DMS53 treated with DMSO at 0.1 percent for 48 hours (cell line): ENCODE measurements around the gene GPR137.
A peak's percentile ranks its signal among the peaks of the same experiment; 100 is the strongest.
"Not testable (repeated sequence)": the region's sequence is repeated elsewhere in the genome, so short reads cannot be mapped to it uniquely, and the experiment has no call there.

Experiments
- DNase-seq: peaks from one replicate; lab custom pipeline; 2025; ENCODE audit not compliant: unreplicated experiment; lab: John Stamatoyannopoulos, UW

The GPR137 gene

GRCh38 chr11:64284962-64285884, at the start of gene GPR137:
TSS of gene GPR137 (plus strand) at chr11:64285848. CDS start at chr11:64286525, 677 bp downstream.
- DNase-seq: peak; percentile 68

GRCh38 chr11:64237484-64237951, 48.1 kb upstream of the GPR137 start:
- DNase-seq: peak; percentile 98

- DNase-seq: peak; percentile 71
These were observed 47.6 kb upstream of the GPR137 start for GRCh38 chr11:64238076-64238475.

GRCh38 chr11:64238999-64239398, 46.6 kb upstream of the GPR137 start:
- DNase-seq: no peak

GRCh38 chr11:64239662-64240434, 45.8 kb upstream of the GPR137 start:
- DNase-seq: no peak

GRCh38 chr11:64240435-64241240, 45.0 kb upstream of the GPR137 start, which contains the start of gene FKBP2:
TSS of gene FKBP2 (plus strand) at chr11:64241095. CDS start at chr11:64242388, 1,293 bp downstream.
- DNase-seq: peak; percentile 90

GRCh38 chr11:64241241-64241490, 44.5 kb upstream of the GPR137 start:
- no peak for DNase-seq

- peak; percentile 87 for DNase-seq
These were observed 43.9 kb upstream of the GPR137 start for GRCh38 chr11:64241491-64242374.

GRCh38 chr11:64243236-64243854, 42.3 kb upstream of the GPR137 start:
- no peak for DNase-seq

- DNase-seq: no peak
These were observed 41.5 kb upstream of the GPR137 start for GRCh38 chr11:64244107-64244506.

- DNase-seq: no peak
These were observed 40.7 kb upstream of the GPR137 start for GRCh38 chr11:64244966-64245365.

GRCh38 chr11:64245401-64245796, 40.2 kb upstream of the GPR137 start:
- DNase-seq: peak; percentile 39

- DNase-seq: peak; percentile 51
These were observed 39.6 kb upstream of the GPR137 start for GRCh38 chr11:64245797-64246620.

GRCh38 chr11:64246621-64246870, 39.1 kb upstream of the GPR137 start:
- DNase-seq: not testable (repeated sequence)

- peak; percentile 89 for DNase-seq
These were observed 38.5 kb upstream of the GPR137 start, which contains the start of gene PPP1R14B for GRCh38 chr11:64246871-64247728. TSS of gene PPP1R14B (minus strand) at chr11:64246943. CDS start at chr11:64246673, 270 bp downstream.

GRCh38 chr11:64247729-64248531, 37.7 kb upstream of the GPR137 start:
- no peak for DNase-seq

- no peak for DNase-seq
These were observed 37.1 kb upstream of the GPR137 start for GRCh38 chr11:64248578-64248977.
